ENCODE results near the gene NQO2. TPM values are rescaled to one million over a fixed set of nuclear protein-coding genes. Genes with fewer than 3 reads are reported as not detected.
"Not testable (repeated sequence)": the region's sequence is repeated elsewhere in the genome, so short reads cannot be mapped to it uniquely, and the experiment has no call there.

The NQO2 gene
- total RNA-seq, 1 experiment from 2014 or later: 5.5 TPM

- Histone ChIP-seq H4K20me1 (ENCODE audit: insufficient read depth, low read depth, low read length) (no peaks in the 10 kb centered on the region), H2AFZ (ENCODE audit: low read length) (peak overlapping the region; percentile 95), H3K4me2 (ENCODE audit: low read depth, low read length, poor library complexity, severe bottlenecking) (peak overlapping the region; percentile 73), H3K9ac (ENCODE audit: low read length) (peak overlapping the region; percentile 66), H3K9me3 (ENCODE audit: low read length) (no peaks in the 10 kb centered on the region), H3K27ac (ENCODE audit: low read length) (peak overlapping the region; percentile 89), H3K79me2 (ENCODE audit: low read length) (peaks cover 16% of the 10 kb centered on the region), H3K4me3 (ENCODE audit: low read length) (peak overlapping the region; percentile 54; the same call in 1 of the 2 replicates), H3K27me3 (ENCODE audit: low read length) (no peaks in the 10 kb centered on the region), H3K4me1 (ENCODE audit: low read length) (peaks cover 56% of the 10 kb centered on the region), H3K9me2 (replicated peaks; ENCODE audit: insufficient read depth, low read length) (no peaks in the 10 kb centered on the region), H3K36me3 (ENCODE audit: insufficient read depth, low read length) (no peaks in the 10 kb centered on the region)
- peak; percentile 91 for DNase-seq
These were observed 27.3 kb downstream of the NQO2 start for GRCh38 chr6:3026791-3027626.

GRCh38 chr6:3028156-3028555, 28.5 kb downstream of the NQO2 start:
- peaks cover 51% of the 10 kb centered on the region for H3K4me1 ChIP-seq (ENCODE audit: low read length)
- DNase-seq: not testable (repeated sequence)

GRCh38 chr6:3031857-3032640, 32.4 kb downstream of the NQO2 start:
- H3K4me3 ChIP-seq (ENCODE audit: low read length): no peak overlapping the region

More at GRCh38 chr6:3028156-3028555, 28.5 kb downstream of the NQO2 start:
- H4K20me1 ChIP-seq (ENCODE audit: insufficient read depth, low read depth, low read length); H3K9me2 ChIP-seq (replicated peaks; ENCODE audit: insufficient read depth, low read length); H3K27ac ChIP-seq (ENCODE audit: low read length); H3K9me3 ChIP-seq (ENCODE audit: low read length); H3K36me3 ChIP-seq (ENCODE audit: insufficient read depth, low read length); H3K27me3 ChIP-seq (ENCODE audit: low read length); H3K9ac ChIP-seq (ENCODE audit: low read length); H3K79me2 ChIP-seq (ENCODE audit: low read length); H3K4me3 ChIP-seq (ENCODE audit: low read length); H3K4me2 ChIP-seq (ENCODE audit: low read depth, low read length, poor library complexity, severe bottlenecking); H2AFZ ChIP-seq (ENCODE audit: low read length): not testable (repeated sequence)

GRCh38 chr6:3032986-3033385, 33.3 kb downstream of the NQO2 start:
- Histone ChIP-seq H3K4me2 (ENCODE audit: low read depth, low read length, poor library complexity, severe bottlenecking) (no peak overlapping the region), H3K4me1 (ENCODE audit: low read length) (peaks cover 17% of the 10 kb centered on the region), H3K79me2 (ENCODE audit: low read length) (no peaks in the 10 kb centered on the region), H3K36me3 (ENCODE audit: insufficient read depth, low read length) (no peaks in the 10 kb centered on the region), H4K20me1 (ENCODE audit: insufficient read depth, low read depth, low read length) (no peaks in the 10 kb centered on the region), H3K4me3 (ENCODE audit: low read length) (no peak overlapping the region), H3K9me3 (ENCODE audit: low read length) (no peaks in the 10 kb centered on the region), H3K9ac (ENCODE audit: low read length) (no peak overlapping the region), H3K27me3 (ENCODE audit: low read length) (no peaks in the 10 kb centered on the region), H3K9me2 (replicated peaks; ENCODE audit: insufficient read depth, low read length) (no peaks in the 10 kb centered on the region), H3K27ac (ENCODE audit: low read length) (no peak overlapping the region), H2AFZ (ENCODE audit: low read length) (no peak overlapping the region)
- DNase-seq: no peak

More at GRCh38 chr6:3031857-3032640, 32.4 kb downstream of the NQO2 start:
- H3K4me1 ChIP-seq (ENCODE audit: low read length): peaks cover 16% of the 10 kb centered on the region
- peak overlapping the region; percentile 27 for H3K4me2 ChIP-seq (ENCODE audit: low read depth, low read length, poor library complexity, severe bottlenecking)
- no peak overlapping the region for H2AFZ ChIP-seq (ENCODE audit: low read length)
- H3K27me3 ChIP-seq (ENCODE audit: low read length): no peaks in the 10 kb centered on the region
- no peaks in the 10 kb centered on the region for H3K36me3 ChIP-seq (ENCODE audit: insufficient read depth, low read length)
- no peaks in the 10 kb centered on the region for H3K9me2 ChIP-seq (replicated peaks; ENCODE audit: insufficient read depth, low read length)
- no peaks in the 10 kb centered on the region for H3K79me2 ChIP-seq (ENCODE audit: low read length)
- H3K9ac ChIP-seq (ENCODE audit: low read length): no peak overlapping the region
- H3K9me3 ChIP-seq (ENCODE audit: low read length): no peaks in the 10 kb centered on the region
- no peaks in the 10 kb centered on the region for H4K20me1 ChIP-seq (ENCODE audit: insufficient read depth, low read depth, low read length)
- no peak overlapping the region for H3K27ac ChIP-seq (ENCODE audit: low read length)
- DNase-seq: peak; percentile 77

- Histone ChIP-seq H3K4me3 (ENCODE audit: low read length) (no peak overlapping the region), H3K27me3 (ENCODE audit: low read length) (no peaks in the 10 kb centered on the region), H3K27ac (ENCODE audit: low read length) (no peak overlapping the region), H4K20me1 (ENCODE audit: insufficient read depth, low read depth, low read length) (no peaks in the 10 kb centered on the region), H3K9me2 (replicated peaks; ENCODE audit: insufficient read depth, low read length) (no peaks in the 10 kb centered on the region), H3K4me1 (ENCODE audit: low read length) (peaks cover 23% of the 10 kb centered on the region), H3K4me2 (ENCODE audit: low read depth, low read length, poor library complexity, severe bottlenecking) (no peak overlapping the region), H3K9ac (ENCODE audit: low read length) (no peak overlapping the region), H3K79me2 (ENCODE audit: low read length) (no peaks in the 10 kb centered on the region), H3K36me3 (ENCODE audit: insufficient read depth, low read length) (no peaks in the 10 kb centered on the region), H2AFZ (ENCODE audit: low read length) (no peak overlapping the region), H3K9me3 (ENCODE audit: low read length) (no peaks in the 10 kb centered on the region)
- DNase-seq: no peak
These were observed 34.0 kb downstream of the NQO2 start for GRCh38 chr6:3033652-3034051.

- H3K27ac ChIP-seq (ENCODE audit: low read length): no peak overlapping the region
- H3K9me3 ChIP-seq (ENCODE audit: low read length): no peaks in the 10 kb centered on the region
- H3K9ac ChIP-seq (ENCODE audit: low read length): no peak overlapping the region
- H3K4me3 ChIP-seq (ENCODE audit: low read length): no peak overlapping the region
- peaks cover 39% of the 10 kb centered on the region for H3K4me1 ChIP-seq (ENCODE audit: low read length)
- no peak overlapping the region for H3K4me2 ChIP-seq (ENCODE audit: low read depth, low read length, poor library complexity, severe bottlenecking)
- DNase-seq: no peak
- no peaks in the 10 kb centered on the region for H4K20me1 ChIP-seq (ENCODE audit: insufficient read depth, low read depth, low read length)
- H3K79me2 ChIP-seq (ENCODE audit: low read length): no peaks in the 10 kb centered on the region
- no peaks in the 10 kb centered on the region for H3K27me3 ChIP-seq (ENCODE audit: low read length)
- H3K36me3 ChIP-seq (ENCODE audit: insufficient read depth, low read length): no peaks in the 10 kb centered on the region
- no peaks in the 10 kb centered on the region for H3K9me2 ChIP-seq (replicated peaks; ENCODE audit: insufficient read depth, low read length)
- no peak overlapping the region for H2AFZ ChIP-seq (ENCODE audit: low read length)
These were observed 35.7 kb downstream of the NQO2 start for GRCh38 chr6:3035397-3035796.

- Histone ChIP-seq H3K9me2 (replicated peaks; ENCODE audit: insufficient read depth, low read length) (no peaks in the 10 kb centered on the region), H2AFZ (ENCODE audit: low read length) (no peak overlapping the region; the same call in 1 of the 2 replicates), H3K4me1 (ENCODE audit: low read length) (peaks cover 32% of the 10 kb centered on the region), H3K27me3 (ENCODE audit: low read length) (no peaks in the 10 kb centered on the region), H3K27ac (ENCODE audit: low read length) (no peak overlapping the region), H3K4me3 (ENCODE audit: low read length) (no peak overlapping the region), H3K4me2 (ENCODE audit: low read depth, low read length, poor library complexity, severe bottlenecking) (no peak overlapping the region), H3K79me2 (ENCODE audit: low read length) (no peaks in the 10 kb centered on the region), H3K9ac (ENCODE audit: low read length) (no peak overlapping the region), H4K20me1 (ENCODE audit: insufficient read depth, low read depth, low read length) (no peaks in the 10 kb centered on the region), H3K36me3 (ENCODE audit: insufficient read depth, low read length) (no peaks in the 10 kb centered on the region), H3K9me3 (ENCODE audit: low read length) (no peaks in the 10 kb centered on the region)
- no peak for DNase-seq
These were observed 37.4 kb downstream of the NQO2 start for GRCh38 chr6:3036861-3037637.
